T-cell (primary cell): ENCODE data around the gene MRPS24. TPM values are rescaled to one million over a fixed set of nuclear protein-coding genes. Genes with fewer than 3 reads are reported as not detected.
"Not testable (repeated sequence)": the region's sequence is repeated elsewhere in the genome, so short reads cannot be mapped to it uniquely, and the experiment has no call there.

Source experiments
- ATAC-seq, 4 experiments: fragments of 200-7000 bp in 3 of 4; fragments of 150-1000 bp in 1 of 4; cut with Tn5 transposase; replicated peaks in 1 of 4; 1 replicate in 3 of 4; 2 replicates in 1 of 4; pipeline ENCODE4 v1.10.0; 2021; ENCODE audit warnings: moderate library complexity in 3 of 4, mild to moderate bottlenecking in 2 of 4, moderate number of reproducible peaks in 1 of 4
- CTCF ChIA-PET, 2 donors: fragments of 300-600 bp; sonication (Branson Sonifier 250); formaldehyde crosslinking; loops; one replicate each; lab custom pipeline; 2022; ENCODE audit warnings: antibody characterized with exemption in 2 of 2; lab: Charles Lee
- POLR2A ChIA-PET, 2 donors: fragments of 300-600 bp; sonication (Branson Sonifier 250); formaldehyde crosslinking; loops; one replicate each; lab custom pipeline; 2022; ENCODE audit warnings: antibody characterized with exemption in 2 of 2; lab: Charles Lee
- DNase-seq, 35 experiments: peaks; one replicate each; pipeline versions ENCODE4 v3.0.0 to v3.0.0-alpha.2; 2013 to 2023
- H3K27ac ChIP-seq: one replicate; pipeline ENCODE4 v1.5.1; 2013; ENCODE audit warnings: low read length
- H3K27me3 ChIP-seq, 2 experiments: replicated peaks in 1 of 2; 1 replicate in 1 of 2; 2 replicates in 1 of 2; pipeline versions ENCODE4 v1.6.1 to v1.7.0; 2013; ENCODE audit warnings: low read length in 1 of 2, mixed read lengths in 1 of 2; ENCODE audit not compliant: control insufficient read depth in 2 of 2, insufficient read depth in 2 of 2; ENCODE audit errors: extremely low read depth in 1 of 2
- H3K36me3 ChIP-seq, 2 donors: 1 replicate in 1 of 2; 2 replicates in 1 of 2; pipeline versions ENCODE4 v1.6.1 to v1.7.0; 2013; ENCODE audit warnings: low read length in 1 of 2; ENCODE audit not compliant: control insufficient read depth in 2 of 2, insufficient read depth in 1 of 2; ENCODE audit errors: extremely low read depth in 1 of 2
- H3K4me1 ChIP-seq, 2 experiments: 1 replicate in 1 of 2; 2 replicates in 1 of 2; pipeline versions ENCODE4 v1.6.1 to v1.7.0; 2013; ENCODE audit warnings: low read length in 2 of 2, mixed read lengths in 1 of 2; ENCODE audit not compliant: insufficient read depth in 2 of 2, control insufficient read depth in 1 of 2; ENCODE audit errors: extremely low read depth in 1 of 2
- H3K4me3 ChIP-seq, 2 donors: 1 replicate in 1 of 2; 2 replicates in 1 of 2; pipeline versions ENCODE4 v1.5.1 to v1.7.0; 2013; ENCODE audit warnings: mild to moderate bottlenecking in 2 of 2, low read length in 1 of 2, moderate library complexity in 1 of 2; ENCODE audit not compliant: control insufficient read depth in 1 of 2; ENCODE audit errors: extremely low read depth in 1 of 2
- H3K9me3 ChIP-seq: 2 replicates; pipeline ENCODE4 v1.7.0; 2013
- H3K27ac Mint-ChIP-seq, 2 donors: one replicate each; pipeline ENCODE4 v1.8.0; 2020 to 2021; ENCODE audit warnings: mild to moderate bottlenecking in 2 of 2, mixed read lengths in 2 of 2
- H3K27me3 Mint-ChIP-seq, 2 donors: one replicate each; pipeline ENCODE4 v1.8.0; 2021 to 2022; ENCODE audit warnings: mixed read lengths in 2 of 2
- H3K36me3 Mint-ChIP-seq: one replicate; pipeline ENCODE4 v1.8.0; 2021; ENCODE audit warnings: mixed read lengths
- H3K4me1 Mint-ChIP-seq, 3 donors: one replicate each; pipeline ENCODE4 v1.8.0; 2020 to 2022; ENCODE audit warnings: mixed read lengths in 3 of 3, mild to moderate bottlenecking in 1 of 3
- H3K4me3 Mint-ChIP-seq, 3 donors: one replicate each; pipeline ENCODE4 v1.8.0; 2020 to 2022; ENCODE audit warnings: mild to moderate bottlenecking in 3 of 3, mixed read lengths in 3 of 3, moderate library complexity in 3 of 3
- H3K9me3 Mint-ChIP-seq, 3 donors: one replicate each; pipeline ENCODE4 v1.8.0; 2020 to 2022; ENCODE audit warnings: mixed read lengths in 3 of 3
- WGBS: methylation state at CpG from one replicate; pipeline ENCODE4 v1.1.5; 2013; ENCODE audit warnings: missing lambda C conversion rate; ENCODE audit not compliant: insufficient coverage; 5-methylcytosine and 5-hydroxymethylcytosine counted together
- total RNA-seq, 35 experiments: library from RNA in 6 of 35; stranded (reverse) in 6 of 35; fragments of 120-200 nt in 1 of 35; gene quantifications; one replicate each; pipeline versions ENCODE4 v1.2.1 to v1.2.4 and lab custom pipeline; 2013 to 2026

Gene MRPS24
- total RNA-seq, 5 donors from 2014 or later (not counting 1 experiment from before 2014, with no cell fraction given): 44.6 to 71.6 (median 58.4) TPM

DNA sequence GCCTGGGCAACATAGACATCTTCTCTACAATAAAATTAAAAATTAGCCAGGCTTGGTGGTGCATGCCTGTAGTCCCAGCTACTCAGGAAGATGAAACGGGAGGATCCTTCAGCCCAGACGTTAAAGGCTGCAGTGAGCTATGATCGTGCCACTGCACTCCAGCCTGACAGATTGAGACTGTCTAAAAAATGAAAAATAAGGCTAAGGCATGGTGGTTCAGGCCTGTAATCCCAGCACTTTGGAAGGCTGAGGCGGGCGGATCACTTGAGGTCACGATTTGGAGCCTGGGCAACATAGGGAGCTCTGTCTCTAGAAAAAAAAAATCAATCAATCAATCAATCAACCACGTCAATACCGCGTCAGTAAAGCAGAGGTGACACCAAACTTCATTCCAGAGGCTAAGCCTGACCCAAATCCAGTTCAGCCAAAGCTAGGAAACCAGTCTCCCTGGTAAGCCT lies 31.1 kb downstream of the MRPS24 start:
- no peak overlapping the region for H3K4me3 ChIP-seq
- Mint-ChIP-seq H3K27ac (peak overlapping the region in 1 of 2 donors; percentile 80), H3K4me1 (peaks cover 19 to 23% (median 22%) of the 10 kb centered on the region in 3 donors), H3K27me3 (no peaks in the 10 kb centered on the region), H3K9me3 (no peaks in the 10 kb centered on the region), H3K36me3 (no peaks in the 10 kb centered on the region), H3K4me3 (peak overlapping the region in 1 of 3 donors; percentile 64)
- 82% methylated on average over 3 of the region's 9 CpGs for WGBS
- no peaks in the 10 kb centered on the region for H3K36me3 ChIP-seq
- DNase-seq (no peak), ATAC-seq (no peak)
- H3K27me3 ChIP-seq: no peaks in the 10 kb centered on the region
- ChIA-PET POLR2A (no interaction called here), CTCF (interaction anchor here (0.6 to 6.3 kb wide), 22 partner anchors 9 to 1796 kb away, joined by 3 to 74 read pairs (median 5); partner anchors contain the start of genes COA1 (in 2 of the 2), STK17A (in 2 of the 2), MRPL32 (in 1 of the 2) and PSMA2 (in 1 of the 2))
- no peak overlapping the region for H3K27ac ChIP-seq
- H3K9me3 ChIP-seq: no peaks in the 10 kb centered on the region
- peaks cover 3 to 20% of the 10 kb centered on the region in 2 experiments for H3K4me1 ChIP-seq

DNA sequence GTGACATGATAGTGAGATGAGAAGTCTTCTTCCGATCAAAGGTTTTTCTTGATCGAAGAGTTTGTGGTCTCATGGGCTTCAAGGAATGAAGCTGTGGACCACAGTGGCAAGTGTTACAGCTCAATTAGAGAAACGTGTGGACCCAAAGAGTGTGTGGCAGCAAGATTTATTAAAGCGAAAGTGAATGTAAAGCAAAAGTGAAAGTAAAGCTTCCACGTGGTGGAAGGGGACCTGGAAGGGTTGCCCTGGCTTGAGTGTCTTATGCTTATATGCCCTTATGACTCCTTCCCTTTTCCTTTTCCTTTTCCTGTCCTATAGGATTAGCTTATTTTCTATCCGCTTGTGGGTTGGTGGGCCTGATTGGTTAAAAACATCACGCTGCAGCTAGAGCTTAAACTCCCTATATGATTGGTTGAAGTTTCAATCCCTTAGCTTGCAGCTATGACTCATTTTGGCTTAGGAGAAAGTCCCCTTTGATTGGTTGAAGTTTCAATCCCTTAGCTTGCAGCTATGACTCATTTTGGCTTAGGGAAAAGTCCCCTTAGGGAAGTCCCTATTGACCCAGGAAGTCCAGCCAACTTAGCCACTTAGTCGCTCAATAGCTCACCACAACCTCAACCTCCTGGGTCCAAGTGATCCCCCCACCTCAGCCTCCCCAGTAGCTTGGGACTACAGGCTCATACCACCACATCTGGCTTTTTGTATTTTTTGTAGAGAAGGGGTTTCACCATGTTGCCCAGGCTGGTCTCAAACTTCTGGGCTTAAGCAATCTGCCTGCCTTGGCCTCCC lies 34.7 kb downstream of the MRPS24 start:
- ChIA-PET CTCF (interaction anchor here (0.5 to 6.3 kb wide), 10 partner anchors 105 to 936 kb away, joined by 3 to 74 read pairs (median 4); partner anchors contain the start of genes STK17A (in 2 of the 2), MRPL32 (in 1 of the 2) and PSMA2 (in 1 of the 2)), POLR2A (interaction anchor here (0.6 to 1.3 kb wide), 5 partner anchors 90 to 371 kb away, joined by 3 to 16 read pairs (median 3); partner anchors contain the start of gene STK17A (in 2 of the 2))
- Mint-ChIP-seq H3K36me3 (peaks cover 2% of the 10 kb centered on the region), H3K4me3 (peak overlapping the region; percentile 71 to 88 (median 83)), H3K4me1 (peaks cover 19 to 24% (median 22%) of the 10 kb centered on the region in 3 donors), H3K9me3 (peaks cover 0 to 3% (median 0%) of the 10 kb centered on the region in 3 donors), H3K27ac (peak overlapping the region; percentile 93 to 96), H3K27me3 (peaks cover under 1 to 4% of the 10 kb centered on the region in 2 donors)
- Histone ChIP-seq H3K27ac (peak overlapping the region; percentile 87), H3K36me3 (no peaks in the 10 kb centered on the region), H3K4me1 (peaks cover 3 to 20% of the 10 kb centered on the region in 2 experiments), H3K9me3 (no peaks in the 10 kb centered on the region), H3K4me3 (peak overlapping the region; percentile 25 to 66), H3K27me3 (peaks cover 0 to 4% of the 10 kb centered on the region in 2 experiments)
- WGBS: 25% methylated on average over 4 of the region's 8 CpGs
- DNase-seq (peak in 21 of 35 experiments; percentile 2 to 76 (median 10)), ATAC-seq (peak; percentile 36 to 54 (median 50))

DNA sequence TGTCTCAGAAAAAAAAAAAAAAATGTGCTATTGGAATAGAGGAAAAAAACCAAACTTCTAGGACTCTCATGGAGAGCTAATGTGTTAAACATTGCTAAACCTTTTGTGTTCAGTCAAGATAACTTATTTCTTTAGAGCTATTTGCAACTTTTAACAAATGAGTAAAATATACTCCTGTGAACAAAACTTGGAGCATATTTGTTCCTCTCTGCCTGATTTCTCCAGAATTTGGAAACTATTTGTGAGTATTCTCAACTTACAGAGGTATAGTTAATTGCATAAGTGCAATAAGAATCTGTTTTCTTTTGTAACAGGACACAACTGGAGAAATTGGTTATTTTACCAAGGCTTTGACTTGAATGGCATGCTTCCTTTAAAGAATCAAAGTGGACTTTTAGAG lies 38.4 kb downstream of the MRPS24 start:
- ATAC-seq, H3K9me3 ChIP-seq, H3K36me3 ChIP-seq, CTCF ChIA-PET, H3K4me3 Mint-ChIP-seq, H3K36me3 Mint-ChIP-seq, H3K27me3 ChIP-seq, POLR2A ChIA-PET, H3K9me3 Mint-ChIP-seq, H3K27ac Mint-ChIP-seq, H3K4me3 ChIP-seq, H3K27ac ChIP-seq, DNase-seq: not testable (repeated sequence)
- peaks cover 12 to 17% (median 17%) of the 10 kb centered on the region in 3 donors for H3K4me1 Mint-ChIP-seq
- H3K27me3 Mint-ChIP-seq: peaks cover 22% of the 10 kb centered on the region in 2 donors
- peaks cover 0 to 13% of the 10 kb centered on the region in 2 experiments for H3K4me1 ChIP-seq

DNA sequence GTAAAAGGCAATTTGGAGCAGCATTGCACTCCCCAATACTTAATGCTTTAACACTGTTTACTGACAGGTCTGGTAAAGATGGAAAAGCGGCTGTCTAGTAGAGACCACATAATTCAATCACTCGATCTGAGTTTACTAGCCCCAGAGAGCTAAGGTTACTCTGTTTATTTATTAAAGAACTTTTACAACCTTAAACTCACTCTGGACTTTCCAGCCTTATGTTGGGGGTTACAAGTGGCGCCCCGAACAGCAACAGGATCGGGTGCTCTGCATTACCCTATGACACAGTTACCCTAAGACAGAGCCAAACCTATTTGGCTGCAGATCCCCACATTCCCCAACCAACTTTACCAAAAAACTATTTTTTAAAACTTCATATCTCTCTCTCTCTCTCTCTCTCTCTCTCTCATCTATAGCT lies 43.9 kb downstream of the MRPS24 start:
- Histone ChIP-seq H3K9me3 (no peaks in the 10 kb centered on the region), H3K4me1 (no peaks in the 10 kb centered on the region), H3K36me3 (no peaks in the 10 kb centered on the region), H3K4me3 (no peak overlapping the region), H3K27ac (no peak overlapping the region), H3K27me3 (peaks cover 2 to 14% of the 10 kb centered on the region in 2 experiments)
- Mint-ChIP-seq H3K9me3 (no peaks in the 10 kb centered on the region), H3K27me3 (peaks cover 32 to 35% of the 10 kb centered on the region in 2 donors), H3K4me3 (no peak overlapping the region), H3K27ac (no peak overlapping the region), H3K36me3 (no peaks in the 10 kb centered on the region), H3K4me1 (no peaks in the 10 kb centered on the region)
- WGBS: 100% methylated on average over 4 of the region's 5 CpGs
- ATAC-seq (no peak), DNase-seq (no peak)
- POLR2A ChIA-PET: interaction anchor here in 1 of 2 donors (0.6 kb wide), 1 partner anchor 58 kb away, joined by 4 read pairs; no protein-coding TSS in a partner anchor
- CTCF ChIA-PET: interaction anchor here in 1 of 2 donors (1.3 kb wide), 1 partner anchor 61 kb away, joined by 4 read pairs; no protein-coding TSS in a partner anchor

DNA sequence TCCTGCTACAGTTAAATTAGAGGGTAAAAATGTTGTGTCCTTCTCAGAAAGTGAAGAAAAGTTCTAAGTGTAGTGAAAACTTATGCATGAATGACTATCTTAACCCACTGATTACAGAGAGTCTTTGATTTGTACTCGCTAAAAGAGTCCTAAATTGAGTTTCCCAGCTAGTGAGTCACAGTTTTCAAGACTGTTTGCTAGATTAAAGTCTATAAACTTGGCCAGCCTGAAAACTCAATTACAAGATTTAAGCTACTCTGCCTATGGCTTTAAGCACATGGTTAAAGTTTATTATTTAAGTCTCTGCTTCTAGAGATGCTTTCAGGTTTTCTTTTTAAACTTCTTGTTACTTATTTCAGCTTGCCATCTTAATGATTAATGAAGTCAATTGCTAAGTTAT lies 44.4 kb downstream of the MRPS24 start:
- no peak for DNase-seq
- Mint-ChIP-seq H3K27ac (no peak overlapping the region), H3K27me3 (peaks cover 32 to 34% of the 10 kb centered on the region in 2 donors), H3K4me3 (no peak overlapping the region), H3K4me1 (no peaks in the 10 kb centered on the region), H3K9me3 (no peaks in the 10 kb centered on the region), H3K36me3 (no peaks in the 10 kb centered on the region)
- ATAC-seq: no peak
- no CpG with 5 or more reads among the region's 1 CpG for WGBS
- ChIA-PET CTCF (interaction anchor here in 1 of 2 donors (1.3 kb wide), 1 partner anchor 61 kb away, joined by 4 read pairs; no protein-coding TSS in a partner anchor), POLR2A (no interaction called here)
- Histone ChIP-seq H3K4me3 (no peak overlapping the region), H3K36me3 (no peaks in the 10 kb centered on the region), H3K9me3 (no peaks in the 10 kb centered on the region), H3K4me1 (no peaks in the 10 kb centered on the region), H3K27ac (no peak overlapping the region), H3K27me3 (peaks cover 2 to 13% of the 10 kb centered on the region in 2 experiments)

DNA sequence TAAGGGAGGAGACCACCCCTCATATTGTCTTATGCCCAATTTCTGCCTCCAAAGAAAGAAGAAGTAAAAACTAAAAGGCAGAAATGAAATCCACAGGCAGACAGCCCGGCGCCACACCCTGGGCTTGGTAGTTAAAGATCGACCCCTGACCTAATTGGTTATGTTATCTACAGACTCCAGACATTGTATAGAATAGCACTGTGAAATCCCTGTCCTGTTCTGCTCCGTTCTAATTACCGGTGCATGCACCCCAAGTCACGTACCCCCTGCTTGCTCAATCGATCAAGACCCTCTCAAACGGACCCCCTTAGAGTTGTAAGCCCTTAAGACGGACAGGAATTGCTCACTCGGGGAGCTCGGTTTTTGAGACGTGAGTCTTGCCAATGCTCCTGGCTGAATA lies 44.8 kb downstream of the MRPS24 start:
- CTCF ChIA-PET: interaction anchor here in 1 of 2 donors (1.3 kb wide), 1 partner anchor 60 kb away, joined by 4 read pairs; no protein-coding TSS in a partner anchor
- H3K27me3 Mint-ChIP-seq: peaks cover 31 to 32% of the 10 kb centered on the region in 2 donors
- H3K36me3 ChIP-seq, H3K9me3 ChIP-seq, POLR2A ChIA-PET, H3K4me3 Mint-ChIP-seq, DNase-seq, H3K4me1 Mint-ChIP-seq, H3K36me3 Mint-ChIP-seq, H3K4me1 ChIP-seq, H3K4me3 ChIP-seq, H3K9me3 Mint-ChIP-seq, H3K27ac ChIP-seq, H3K27ac Mint-ChIP-seq, ATAC-seq: not testable (repeated sequence)
- H3K27me3 ChIP-seq: peaks cover 2 to 10% of the 10 kb centered on the region in 2 experiments
- 89% methylated on average over 4 of the region's 12 CpGs for WGBS
